Left renal cortex interstitium (tissue), 4 donors: ENCODE measurements around the gene GTSF1L. TPM values are rescaled to one million over a fixed set of nuclear protein-coding genes. Genes with fewer than 3 reads are reported as not detected.

ENCODE experiments used
- DNase-seq, 4 donors: peaks; one replicate each; pipeline ENCODE4 v3.0.0-alpha.2; 2013; ENCODE audit warnings: low read depth in 4 of 4, low spot score in 2 of 4, missing footprints in 1 of 4
- polyA plus RNA-seq, 4 donors: library from polyadenylated mRNA; unstranded; fragments of 120-200 nt; gene quantifications; one replicate each; pipeline ENCODE4 v1.2.1, GENCODE V29; 2013; ENCODE audit not compliant: insufficient read length in 4 of 4

GTSF1L gene
- polyA plus RNA-seq, 4 donors: not detected

DNA sequence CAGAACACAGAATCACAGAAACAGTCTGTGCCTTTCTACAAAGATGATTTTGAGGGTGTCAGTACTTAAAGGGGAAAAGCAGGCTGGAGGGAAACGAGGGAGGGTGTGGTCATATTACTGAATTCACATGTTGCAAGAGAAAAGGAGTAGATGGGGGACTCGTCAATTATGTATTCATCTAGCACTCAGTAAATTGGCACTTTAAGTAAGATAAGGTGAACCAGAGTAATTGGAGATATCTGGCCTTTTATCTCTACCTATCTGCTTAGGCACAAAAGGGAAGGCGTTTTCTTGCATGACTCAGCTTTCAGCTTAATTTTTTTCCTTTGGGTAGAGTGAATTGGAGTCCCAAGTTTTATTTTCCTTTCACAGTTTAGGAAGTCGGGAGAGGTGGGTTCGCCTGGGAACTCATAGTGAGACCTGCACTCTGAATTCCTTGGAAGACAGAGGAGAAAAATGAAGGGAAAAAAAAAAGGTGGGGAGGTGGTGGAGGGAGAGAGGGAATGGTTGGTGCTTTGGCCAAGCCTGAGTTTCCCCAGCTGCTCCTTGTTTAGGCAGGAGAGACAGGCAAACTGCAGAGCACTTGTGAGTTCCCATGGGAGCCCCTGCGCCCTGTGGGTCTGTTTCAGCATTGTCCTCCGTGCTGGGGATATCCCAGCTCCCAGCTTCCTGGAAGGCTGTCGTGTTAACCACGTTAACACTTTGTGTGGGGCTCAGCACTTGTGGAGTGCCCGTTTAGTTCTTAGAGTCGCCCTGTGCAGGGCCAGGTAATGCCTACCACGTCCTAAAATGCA is 19.7 kb upstream of the GTSF1L start:
- no peak for DNase-seq

DNA sequence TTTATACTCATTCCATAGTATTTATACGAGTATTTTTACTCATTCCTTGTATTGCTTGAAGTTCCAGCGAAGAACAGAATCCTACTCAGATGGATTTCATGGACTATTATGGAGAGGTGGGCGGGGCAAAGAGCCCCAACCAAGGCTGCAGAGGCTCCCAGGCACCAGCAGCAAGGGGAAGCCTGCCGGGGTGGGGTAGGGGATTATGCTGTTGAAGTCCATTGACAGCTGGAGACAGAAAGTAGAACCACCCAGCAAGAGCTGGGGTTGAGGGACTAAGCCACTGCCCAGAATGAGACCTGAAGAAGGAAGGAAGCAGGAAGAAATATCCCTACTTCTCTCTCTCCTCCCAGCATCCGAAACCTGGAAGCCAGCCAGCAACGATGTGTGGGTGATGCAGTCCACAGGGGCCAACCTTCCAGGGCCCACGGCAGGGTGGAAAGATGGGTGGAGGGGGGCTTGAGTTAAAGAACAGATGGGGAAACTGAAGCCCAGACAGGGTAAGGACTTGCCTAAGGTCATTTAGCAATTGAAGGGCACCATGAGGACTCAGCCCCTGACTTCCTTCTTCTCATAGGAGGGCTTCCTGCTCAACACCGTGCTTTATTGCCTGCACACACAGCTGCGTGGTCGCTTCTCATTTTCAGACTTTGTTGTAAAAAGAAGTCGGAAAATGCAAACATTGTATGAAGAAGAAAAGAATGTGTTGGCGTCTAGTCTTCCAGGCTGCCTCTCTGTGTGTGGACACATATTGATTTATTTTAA is 18.3 kb upstream of the GTSF1L start:
- DNase-seq: no peak

DNA sequence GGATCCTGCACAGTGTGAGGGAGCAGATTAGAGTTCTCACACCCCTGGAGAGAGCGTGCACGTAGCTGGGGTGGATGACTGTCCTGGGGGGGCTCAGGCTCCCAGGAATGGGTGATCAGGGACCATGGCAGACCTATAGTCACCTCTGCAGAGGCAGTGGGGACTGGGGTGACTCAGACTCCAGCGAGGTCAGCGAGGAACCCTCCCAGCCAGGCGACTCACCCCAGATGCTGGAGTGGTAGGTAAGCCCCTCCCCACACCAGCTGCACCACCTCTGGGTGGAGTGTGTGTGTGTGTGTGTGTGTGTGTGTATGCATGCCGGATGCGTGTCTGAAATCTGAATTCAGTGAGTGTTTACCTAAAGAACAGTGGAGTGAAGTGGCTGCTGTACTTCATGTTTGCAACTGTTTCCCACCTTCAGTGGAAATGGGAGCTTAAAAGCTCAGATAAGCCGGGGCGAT is 17.4 kb upstream of the GTSF1L start:
- no peak for DNase-seq

DNA sequence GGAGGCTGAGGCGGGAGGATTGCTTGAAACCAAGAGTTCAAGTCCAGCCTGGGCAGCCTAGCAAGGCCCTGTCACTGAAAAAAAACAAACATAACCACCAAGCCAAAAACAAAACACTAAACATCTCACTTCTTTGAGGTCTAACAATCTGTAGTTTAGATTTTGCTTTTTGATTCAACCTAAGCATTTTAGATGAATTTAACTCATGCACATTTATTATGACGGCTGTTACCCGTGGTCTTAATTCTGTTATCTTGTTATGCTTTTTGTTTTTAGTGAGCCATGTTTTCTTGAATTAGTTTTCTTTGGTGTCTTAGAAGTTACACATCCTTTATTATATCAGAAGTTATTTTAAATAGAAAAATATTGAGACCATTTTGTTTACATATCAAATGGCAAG is 13.8 kb upstream of the GTSF1L start:
- DNase-seq: no peak

DNA sequence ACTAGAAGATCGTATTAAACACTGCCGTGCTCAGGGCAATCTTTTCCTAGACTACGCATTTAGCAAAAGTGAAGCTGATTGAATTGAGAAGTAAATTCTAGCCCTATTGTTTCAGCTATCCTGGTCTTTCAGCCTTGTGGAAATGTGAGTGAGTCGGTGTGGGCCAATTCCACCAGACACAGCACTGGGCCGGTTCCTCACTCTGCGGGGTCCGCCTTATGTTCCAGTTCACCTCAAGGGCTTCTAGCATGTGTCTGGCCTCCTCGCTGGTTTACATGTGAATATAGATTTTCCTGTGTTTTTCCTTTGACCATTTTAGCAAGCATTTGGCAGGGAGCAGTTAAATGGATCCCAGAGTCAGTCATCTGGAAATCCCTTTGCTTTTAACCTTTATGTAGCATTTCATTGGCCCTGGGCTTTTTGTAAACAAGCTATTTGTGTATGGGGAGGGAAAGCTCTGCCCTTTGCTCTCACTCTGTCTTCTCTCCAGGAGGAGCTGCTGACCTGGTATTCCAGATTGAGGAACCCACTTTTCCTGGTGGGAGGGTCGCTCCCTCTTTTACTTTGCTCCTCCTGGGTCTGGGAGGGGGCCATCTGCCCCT is 12.4 kb upstream of the GTSF1L start:
- no peak for DNase-seq

DNA sequence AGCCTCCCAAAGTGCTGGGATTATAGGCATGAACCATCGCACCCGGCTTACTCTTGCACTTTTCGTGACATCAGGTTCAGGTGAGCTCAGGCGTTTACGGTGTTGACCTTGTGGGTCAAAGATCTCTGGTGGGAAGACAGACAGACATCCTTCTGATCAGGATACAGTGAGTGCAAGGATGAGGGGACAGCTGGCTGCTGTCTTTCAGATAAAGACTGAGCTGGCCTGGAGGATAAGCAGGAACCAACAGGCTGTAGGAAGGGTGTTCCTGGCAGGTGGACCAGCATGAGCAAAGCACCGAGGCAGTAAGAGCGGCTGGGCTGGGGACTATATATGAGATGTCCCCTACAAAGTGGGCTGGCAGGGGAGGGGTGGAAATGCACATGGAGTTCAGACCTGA is 11.1 kb upstream of the GTSF1L start:
- no peak for DNase-seq

DNA sequence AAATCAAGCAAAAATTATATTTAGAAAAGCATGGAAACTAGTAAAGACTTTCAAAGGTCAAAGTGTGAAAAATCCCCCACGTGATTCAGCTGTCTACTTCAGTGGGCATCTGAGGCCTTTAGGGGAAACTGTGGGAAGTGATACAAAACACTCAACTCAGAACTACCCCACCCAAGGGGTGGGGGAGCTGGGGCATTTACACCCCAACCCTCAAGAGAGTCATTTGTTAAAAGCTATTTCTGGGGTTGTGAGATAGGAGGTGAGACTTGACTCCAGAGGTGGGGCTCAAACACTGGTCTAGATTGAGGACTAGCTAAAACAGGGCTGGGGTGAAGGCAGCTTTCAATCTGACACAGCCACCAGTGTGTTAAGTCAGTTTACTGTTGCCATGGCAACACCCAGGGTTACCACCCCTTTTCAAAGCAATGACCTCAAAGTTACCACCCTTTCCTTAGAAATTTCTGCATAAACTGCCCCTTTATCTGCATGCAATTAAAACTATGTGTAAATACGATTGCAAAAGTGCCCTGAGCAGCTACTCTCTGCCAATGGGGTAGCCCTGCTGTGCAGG is 9.9 kb upstream of the GTSF1L start:
- DNase-seq: no peak

DNA sequence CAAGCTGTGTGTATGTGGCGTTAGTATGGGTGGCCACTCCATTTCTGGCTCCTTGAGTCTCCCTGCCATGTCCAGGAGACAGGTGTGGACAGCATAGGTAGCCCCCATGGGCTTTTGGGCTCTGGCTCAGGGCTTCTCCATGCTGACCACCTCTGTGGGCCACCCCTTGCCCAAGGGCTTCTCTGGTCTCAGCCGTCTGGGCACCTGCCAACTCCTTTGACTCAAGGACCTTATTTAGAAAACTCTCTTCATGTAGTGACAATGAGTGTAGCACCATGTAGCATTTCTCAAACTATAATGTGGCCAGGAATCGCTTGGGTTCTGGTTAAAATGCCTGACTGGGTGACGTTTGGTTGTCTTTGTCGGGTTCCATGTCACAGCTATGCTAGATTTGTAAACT is 5.1 kb upstream of the GTSF1L start:
- DNase-seq: no peak

DNA sequence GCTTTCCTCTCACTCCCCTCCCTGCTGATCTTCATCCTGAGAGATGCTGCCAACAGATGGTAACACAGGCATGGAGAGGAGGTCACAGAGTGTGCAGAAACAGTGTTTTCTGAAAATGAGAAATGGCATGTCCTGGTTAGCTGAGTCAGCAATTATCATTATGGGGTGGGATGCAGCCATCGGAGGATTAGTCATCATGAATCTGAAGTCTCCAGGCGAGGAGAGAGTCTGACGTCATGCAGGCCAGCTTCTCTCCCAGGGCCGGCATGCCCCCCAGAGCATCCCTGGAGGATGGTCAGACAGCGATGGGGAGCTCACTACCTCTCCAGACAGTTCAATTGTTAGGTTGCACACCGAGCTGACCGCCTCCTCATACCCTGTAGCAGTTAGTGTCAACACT is 4.7 kb upstream of the GTSF1L start:
- no peak for DNase-seq

DNA sequence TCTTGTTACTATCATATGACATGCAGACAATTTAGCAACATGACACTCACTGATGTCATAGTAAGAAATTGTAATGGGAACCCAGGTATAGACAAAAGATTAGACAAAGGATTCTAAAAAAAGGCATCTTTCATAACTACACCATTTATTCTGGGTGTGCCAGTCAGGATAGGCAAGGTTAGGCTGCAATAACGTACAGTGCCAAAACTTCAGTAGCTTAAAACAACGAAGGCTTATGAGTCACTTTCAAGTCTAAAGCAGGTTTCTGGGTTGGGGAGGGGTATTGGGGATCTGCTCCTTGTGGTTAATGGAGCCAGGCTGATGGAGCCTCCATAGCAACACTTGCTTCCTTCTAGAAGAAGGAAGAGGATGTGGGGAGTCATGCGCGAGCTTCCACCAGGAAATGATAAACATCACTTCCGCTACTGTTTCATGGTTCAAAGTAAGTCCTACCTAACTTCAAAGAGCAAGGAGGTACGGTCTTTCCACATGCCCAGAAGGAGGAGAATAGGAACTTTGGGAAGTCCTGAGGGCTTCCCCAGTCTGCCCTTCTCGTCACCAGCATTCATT is 2.0 kb upstream of the GTSF1L start:
- DNase-seq: no peak

DNA sequence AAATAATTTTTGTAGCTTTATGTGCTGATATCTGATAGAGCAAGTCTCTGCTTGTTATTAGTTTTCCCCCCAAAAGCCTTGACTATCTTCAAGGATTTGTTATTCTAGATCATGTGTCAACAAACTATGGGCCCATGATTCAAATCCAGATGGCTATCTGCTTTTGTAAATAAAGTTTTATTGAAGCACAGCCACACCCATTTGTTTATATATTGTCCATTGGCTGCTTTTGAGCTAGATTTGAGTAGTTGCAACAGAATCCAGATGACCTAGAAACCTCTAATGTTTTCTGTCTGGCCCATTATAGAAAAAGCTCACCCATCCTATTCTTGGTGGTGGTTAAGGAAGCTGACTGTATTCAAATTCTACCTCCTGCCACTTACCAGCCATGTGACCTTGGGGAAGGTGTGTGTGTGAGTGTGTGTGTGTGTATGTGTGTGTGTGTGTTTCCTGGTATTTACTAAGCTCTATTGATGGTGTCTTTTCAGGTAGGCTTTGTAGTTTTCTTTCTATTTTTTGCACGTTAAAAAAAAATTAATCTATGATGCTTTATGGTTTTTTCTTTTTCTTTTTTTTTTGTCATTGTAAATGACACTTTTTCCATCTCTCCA is 1.3 kb upstream of the GTSF1L start:
- DNase-seq: no peak

DNA sequence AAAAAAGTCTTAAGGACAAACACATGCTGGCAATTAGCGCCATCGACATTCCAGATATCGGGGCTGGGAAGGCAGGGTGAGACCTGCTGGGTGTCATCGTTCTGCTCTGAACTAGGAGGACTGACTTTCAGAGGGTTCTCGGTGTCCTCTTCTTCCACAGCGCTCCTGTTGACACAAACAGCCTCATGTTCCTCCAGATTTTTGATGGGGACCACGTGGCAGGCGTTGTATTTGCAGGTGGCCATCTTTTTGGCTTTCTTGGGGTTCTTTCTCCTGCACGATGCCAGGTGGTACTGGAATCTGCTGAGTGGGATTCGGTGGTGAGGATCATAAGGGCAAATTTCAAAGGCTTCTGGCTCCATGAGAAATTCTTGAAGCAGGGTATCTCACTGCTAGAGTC is 469 bp downstream of the GTSF1L start:
- DNase-seq: no peak

DNA sequence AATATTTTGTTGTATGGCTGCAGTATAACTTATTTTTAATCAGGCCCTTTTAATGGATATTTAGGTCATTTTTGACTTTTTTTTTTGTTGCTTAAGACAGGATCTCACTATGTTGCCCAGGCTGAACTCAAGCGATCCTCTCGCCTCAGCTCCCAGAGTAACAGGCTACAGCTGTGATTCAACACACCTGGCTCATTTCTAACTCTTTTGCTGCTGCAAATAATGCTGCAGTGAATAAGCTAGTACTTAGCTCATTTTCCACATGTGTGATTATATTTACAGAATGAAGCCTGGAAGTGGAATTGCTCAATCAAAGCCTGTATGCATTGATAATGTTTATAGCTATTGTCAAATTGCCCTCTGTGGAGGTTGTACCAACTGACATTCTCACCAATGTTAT is 1.1 kb downstream of the GTSF1L start:
- DNase-seq: no peak

DNA sequence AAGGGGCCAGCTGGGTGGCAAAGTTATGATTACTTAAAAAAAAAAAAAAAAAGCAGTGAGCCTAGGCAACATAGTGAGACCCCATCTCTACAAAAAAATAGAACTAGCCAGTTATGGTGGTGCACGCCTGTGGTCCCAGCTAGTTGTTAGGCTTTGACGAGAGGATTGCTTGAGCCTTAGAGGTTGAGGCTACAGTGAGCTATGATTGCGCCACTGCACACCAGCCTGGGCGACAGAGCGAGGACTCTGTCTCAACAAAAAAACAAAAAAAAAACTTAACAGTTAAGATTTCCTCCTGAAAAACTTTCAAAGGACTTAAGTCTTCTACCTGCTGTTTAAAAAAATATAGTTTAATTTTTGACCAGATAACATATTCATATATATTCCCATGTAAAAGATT is 2.4 kb downstream of the GTSF1L start:
- DNase-seq: no peak

DNA sequence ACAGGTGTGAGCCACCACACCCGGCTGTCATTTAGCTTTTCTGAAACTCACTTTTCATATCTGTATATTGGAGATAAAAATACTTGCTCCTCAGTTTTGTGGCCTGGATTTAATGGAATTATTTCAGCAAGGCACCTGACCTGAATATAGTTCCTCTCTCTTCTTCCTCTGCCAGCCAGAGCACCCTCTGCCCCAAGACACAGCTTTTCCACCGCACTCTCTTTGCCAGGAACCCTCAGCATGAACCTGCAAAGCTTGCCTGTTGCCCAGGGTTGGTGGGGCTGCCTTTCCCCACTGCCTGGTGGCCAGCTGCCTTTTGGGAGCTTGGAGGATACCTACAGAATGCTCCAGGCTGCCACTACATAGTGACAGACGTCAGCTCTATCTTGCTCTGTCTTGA is 3.1 kb downstream of the GTSF1L start:
- no peak for DNase-seq

DNA sequence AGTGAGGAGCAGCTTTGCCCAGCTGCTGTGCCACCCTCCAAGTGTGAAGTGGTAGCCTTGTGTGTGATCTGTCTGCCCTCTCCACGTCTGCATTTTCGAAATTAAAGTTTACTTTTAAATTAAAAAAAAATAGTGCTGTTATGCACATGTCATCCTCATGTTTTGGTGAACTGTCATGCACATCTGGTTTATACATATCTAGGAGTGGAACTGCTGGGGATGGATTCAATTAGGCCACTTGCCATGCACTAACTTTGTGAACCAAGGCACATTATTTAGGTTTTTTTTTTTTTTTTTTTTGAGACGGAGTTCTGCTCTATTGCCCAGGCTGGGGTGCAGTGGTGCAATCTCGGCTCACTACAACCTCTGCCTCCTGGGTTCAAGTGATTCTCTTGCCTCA is 3.6 kb downstream of the GTSF1L start:
- DNase-seq: no peak

DNA sequence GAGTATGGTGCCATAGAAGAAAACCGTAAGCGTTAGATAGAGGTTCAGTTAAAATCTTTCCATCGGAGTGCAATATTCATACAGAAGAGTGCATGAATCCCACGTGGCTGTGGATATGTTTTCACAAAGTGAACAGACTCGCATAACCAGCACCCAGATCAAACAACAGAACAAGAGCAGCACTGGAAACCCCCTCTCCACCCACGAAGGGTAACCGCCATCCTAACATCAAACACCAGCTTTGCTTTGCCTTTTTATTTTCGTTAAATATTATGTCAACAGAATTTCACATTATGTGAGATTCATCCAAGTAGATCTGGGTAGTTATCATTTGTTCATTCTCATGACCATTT is 4.7 kb downstream of the GTSF1L start:
- DNase-seq: no peak

DNA sequence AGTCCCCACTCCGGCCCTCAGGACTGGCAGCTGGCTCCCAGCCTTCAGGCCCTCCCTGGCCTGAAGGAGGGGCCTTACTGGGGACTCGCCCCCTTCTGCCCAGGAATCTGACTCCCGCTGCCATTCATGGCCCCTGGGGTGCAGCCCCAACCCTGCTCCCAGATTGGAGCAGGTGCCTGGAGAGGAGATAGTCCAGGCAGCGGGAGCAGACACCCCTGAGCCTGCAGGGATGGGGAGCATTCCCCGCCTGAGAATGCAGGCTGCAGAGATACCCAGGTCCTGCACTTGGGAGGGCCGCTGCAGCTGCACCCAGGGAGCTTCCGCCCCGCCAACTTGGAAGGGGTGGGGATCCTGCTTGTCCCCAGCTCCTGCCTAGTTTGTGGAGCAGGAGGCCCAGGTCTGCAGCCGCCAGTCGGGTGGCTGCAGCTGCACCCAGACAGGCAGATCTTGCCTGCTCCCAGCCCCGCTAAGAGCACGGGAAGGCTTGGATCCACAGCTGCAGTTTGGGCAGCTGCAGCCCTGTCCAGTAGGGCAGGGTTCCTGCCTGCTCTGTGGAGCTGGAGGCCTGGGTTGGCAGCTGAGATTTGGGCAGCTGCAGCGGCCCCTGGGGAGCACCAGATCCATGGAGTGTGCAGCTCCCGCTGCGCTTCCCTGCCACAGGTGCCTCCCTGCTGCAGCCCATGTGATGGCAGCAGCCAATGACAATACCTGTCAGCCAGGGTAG is 5.2 kb downstream of the GTSF1L start:
- no peak for DNase-seq

DNA sequence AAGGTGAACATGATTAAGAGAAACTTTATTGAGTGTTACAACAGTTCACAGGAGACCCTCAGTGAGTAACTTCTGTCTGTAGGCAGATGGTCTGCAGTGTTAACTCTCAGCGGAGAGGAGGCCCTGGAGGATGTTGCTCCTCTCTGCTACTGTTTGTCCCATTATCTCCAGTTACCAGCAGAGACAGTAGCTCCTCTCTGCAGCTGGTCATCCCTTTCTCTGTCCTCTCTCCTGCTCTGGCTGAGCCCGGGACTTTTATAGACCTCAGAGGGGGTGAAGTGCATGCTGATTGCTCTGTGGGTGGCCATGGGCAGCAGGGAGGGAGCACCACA is 5.7 kb downstream of the GTSF1L start:
- DNase-seq: no peak

DNA sequence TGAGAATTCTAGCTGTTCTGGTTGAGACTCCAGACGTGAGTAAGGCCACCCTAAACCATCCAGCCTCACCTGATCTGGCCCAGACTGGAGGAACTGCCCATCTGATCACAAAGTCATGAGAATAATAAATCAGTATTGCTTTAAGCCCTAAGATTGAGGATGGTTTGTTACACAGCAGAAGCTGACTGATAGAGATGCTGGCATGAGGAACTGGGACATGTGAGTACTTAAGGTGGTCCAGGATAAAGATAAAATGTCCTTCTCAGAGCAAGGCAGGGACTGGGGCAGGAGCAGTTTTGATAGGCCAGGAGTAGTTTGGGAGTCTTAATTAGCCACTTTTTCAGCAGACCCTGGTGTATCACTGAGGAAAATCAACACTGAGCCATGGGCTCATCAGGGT is 6.8 kb downstream of the GTSF1L start:
- no peak for DNase-seq
